GM12801 (cell line): ENCODE data around the gene MRPL36.

ENCODE experiments used
- CTCF ChIP-seq: IDR thresholded peaks from one replicate; pipeline ENCODE4 v1.5.1; 2011; ENCODE audit warnings: control low read depth; ENCODE audit not compliant: insufficient read length; ENCODE audit errors: extremely low read depth

The MRPL36 gene

GRCh38 chr5:1753490-1753889 lies 46.1 kb downstream of the MRPL36 start:
- TF ChIP-seq CTCF = no peak

DNA sequence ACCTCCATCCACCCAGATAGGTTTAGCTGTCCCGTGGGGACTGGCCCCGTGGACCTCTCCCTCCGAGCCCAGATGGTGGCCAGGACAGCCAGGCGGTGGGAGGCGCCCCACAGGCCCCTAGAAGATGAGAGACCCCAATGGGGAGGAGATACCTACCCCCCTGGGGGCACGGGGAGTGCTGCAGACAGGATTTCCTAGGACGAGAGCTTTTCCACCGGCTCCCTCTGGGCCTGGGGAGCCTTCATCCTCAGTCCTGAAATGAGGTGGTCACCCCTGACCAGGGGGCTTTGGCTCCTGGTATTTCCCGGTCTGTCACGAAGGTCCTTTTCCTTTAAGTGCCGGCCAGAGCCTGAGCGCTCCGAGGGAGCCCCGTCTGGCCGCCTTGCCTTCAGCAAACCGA lies 46.8 kb downstream of the MRPL36 start:
- no peak for TF ChIP-seq CTCF

- TF ChIP-seq CTCF = no peak
Observed at GRCh38 chr5:1751864-1752822, 47.5 kb downstream of the MRPL36 start.

DNA sequence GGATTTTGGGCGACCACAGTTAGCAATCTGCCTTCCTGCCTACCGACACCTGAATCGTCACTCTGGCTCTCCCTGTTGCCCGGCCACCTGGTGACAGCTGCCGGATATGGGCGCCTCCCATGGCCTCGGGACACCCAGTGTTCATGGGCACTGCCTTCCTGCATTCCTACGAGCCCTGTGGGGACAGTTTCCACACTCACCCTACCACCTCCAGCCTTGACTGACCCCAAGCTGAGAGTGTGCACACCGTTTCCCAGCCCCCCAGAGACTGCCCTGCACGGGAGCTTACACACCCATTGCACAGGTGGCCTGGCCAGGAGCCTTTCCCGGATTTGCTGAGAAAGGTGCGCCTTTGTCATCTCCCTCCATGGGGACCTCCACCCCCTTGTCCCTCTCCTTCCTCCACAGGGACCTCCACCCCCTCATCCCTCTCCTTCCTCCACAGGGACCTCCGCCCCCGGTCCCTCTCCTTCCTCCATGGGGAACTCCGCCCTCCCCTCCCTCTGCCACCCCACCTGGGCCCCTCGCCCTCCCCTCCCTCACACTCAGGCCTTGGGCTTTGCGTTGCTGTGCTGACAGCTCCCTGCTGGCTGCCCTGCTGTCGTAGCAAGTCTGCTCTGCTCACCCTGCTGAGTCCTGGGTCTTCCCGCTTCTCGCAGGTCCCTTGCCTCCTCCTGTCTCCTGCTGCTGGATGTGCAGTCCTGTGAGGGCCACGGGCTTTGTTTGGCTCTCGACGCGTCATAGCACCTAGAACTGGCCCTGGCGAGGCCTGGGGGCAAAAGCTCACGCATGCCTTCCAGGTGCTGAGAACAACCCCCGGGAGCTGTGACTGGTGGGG lies 48.4 kb downstream of the MRPL36 start:
- TF ChIP-seq CTCF = no peak

GRCh38 chr5:1750469-1750868 lies 49.2 kb downstream of the MRPL36 start:
- TF ChIP-seq CTCF = no peak

DNA sequence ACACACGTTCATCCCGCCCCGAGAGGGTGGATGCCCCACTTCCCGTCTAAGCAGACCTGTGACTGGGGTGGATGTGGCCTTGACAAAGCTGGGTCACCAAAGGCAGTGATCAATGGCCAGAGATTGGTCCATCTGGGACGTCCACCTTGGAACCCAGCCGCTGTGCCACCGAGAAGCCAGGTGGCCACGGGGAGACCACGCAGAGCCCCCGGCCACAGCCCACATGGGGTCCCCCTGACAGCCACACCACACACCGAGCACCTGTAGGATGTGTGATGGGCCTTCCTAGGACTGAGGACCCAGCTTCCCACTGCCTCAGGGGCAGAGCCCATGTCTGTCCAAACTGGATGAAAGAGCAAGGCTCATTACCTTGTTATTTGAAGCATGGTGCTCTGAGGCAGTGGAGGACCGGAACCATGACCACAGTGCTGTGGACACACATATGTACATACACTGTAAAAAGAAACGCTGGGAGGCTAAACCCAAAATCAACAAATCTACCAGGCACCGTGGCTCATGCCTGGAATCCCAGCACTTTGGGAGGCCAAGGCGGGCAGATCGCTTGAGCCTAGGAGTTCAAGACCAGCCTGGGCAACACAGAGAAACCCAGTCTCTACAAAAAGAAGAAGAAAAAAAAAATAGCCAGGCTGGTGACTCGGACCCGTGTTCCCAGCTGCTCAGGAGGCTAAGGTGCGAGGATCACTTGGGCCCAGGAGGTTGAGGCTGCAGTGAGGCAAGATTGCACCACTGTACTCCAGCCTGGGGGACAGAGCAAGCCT lies 50.1 kb downstream of the MRPL36 start:
- no peak for TF ChIP-seq CTCF

DNA sequence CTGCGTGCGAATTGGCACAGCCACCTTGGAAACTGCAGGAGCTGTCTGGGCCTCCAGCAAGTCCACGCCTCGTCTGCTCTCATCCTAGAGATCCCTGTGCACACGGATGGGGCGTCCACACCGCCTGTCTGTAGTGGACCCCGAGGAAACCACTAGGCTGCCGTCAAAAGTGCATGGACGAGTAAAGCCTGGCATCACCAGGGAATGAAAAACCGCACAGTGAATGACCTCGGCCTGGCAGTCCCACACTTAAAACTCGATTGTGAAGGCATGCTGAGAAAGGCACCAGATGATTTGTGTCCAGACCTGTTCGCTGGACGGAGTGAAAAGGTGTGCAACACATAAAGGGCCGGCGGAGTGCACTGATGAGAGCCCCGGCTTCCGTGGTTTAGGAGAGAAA lies 50.8 kb downstream of the MRPL36 start:
- TF ChIP-seq CTCF = no peak
